GM18499 (cell line): ENCODE data around the gene CCDC30.

ENCODE experiments used
- ATAC-seq: cut with Tn5 transposase; IDR thresholded peaks from one replicate; pipeline ENCODE4 v1.9.1; 2021; ENCODE audit warnings: moderate number of reproducible peaks; ENCODE audit not compliant: insufficient read depth, unreplicated experiment

Gene CCDC30

GRCh38 chr1:42462828-42463763 lies at the start of gene CCDC30:
Gene CCDC30 (plus strand): TSS chr1:42463286. CDS start chr1:42480552, 17,266 bp downstream.
- ATAC-seq = peak; percentile 91

GRCh38 chr1:42414551-42415496 lies 48.3 kb upstream of the CCDC30 start:
- ATAC-seq = no peak

DNA sequence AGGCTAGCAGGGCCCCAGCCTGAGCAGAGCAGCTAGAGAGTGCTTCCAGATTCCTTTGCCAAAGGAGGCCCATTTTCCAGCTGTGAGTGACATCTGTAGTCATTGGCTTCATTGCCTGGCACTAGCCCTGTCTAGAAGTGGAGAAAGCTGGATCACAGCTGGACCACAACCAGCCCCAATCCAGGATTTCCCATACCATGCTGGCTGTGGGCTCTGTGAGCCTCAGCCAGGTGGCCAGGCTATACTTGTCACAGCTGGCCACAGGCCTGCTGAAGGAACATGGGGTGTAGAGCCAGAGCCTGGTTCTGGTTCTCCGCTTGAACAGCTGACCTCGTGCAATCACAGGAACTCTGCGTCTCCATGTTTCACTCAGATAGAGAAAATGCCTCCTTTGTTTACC lies 45.9 kb upstream of the CCDC30 start:
- no peak for ATAC-seq

DNA sequence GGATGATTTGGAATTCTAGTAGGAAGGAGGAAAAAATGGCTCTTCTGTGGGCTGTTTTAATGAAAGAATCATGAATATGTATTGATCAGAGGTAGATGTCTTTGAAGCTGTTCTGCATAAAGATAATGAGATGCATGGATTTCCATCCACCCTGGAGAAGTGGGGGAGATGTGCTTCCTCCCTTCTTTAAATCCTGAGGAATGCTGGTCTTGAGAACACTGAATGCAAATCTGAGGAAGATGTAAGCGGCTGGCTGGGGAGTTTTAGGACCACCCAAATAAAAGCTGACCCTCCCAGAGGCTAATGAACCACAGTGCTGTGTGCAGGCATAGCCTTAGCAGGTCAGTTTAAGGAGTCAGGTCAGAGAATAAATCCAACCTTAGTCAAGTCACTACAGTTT lies 44.6 kb upstream of the CCDC30 start:
- ATAC-seq = no peak

DNA sequence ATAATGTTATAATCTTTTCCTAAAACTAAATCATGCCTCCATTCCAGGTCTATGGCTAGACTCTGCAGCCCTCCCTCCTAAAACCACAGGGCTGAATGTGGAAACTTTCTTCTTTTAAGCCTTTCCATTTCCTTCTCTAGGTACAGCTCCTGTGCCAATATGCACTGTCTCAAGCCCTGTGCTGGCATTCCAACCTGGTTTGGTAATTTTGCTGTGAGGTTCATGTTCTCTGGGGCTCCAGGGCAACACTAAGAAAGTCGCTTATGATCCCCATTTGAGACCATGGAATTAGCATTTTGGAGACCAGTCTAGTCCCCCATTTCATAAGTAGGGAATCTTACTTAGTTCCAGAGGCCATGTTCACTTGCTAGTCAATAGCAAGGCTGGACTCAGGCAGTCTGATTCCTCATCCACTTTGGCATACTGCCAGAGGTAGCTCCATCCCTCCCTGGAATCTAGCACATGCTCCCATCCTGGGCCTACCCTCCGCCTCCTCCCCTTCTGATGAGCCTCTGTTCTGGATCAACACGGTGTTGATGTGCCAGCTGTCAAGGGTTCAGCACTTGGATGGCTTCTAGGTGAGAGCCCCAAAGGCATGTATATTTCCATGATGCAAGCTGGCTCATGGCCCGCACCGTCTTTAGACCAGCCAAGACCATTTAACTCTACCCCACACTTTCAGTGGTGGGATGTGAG lies 43.8 kb upstream of the CCDC30 start:
- no peak for ATAC-seq

GRCh38 chr1:42420121-42420520 lies 43.0 kb upstream of the CCDC30 start:
- no peak for ATAC-seq

- ATAC-seq = no peak
These were observed 42.0 kb upstream of the CCDC30 start for GRCh38 chr1:42420911-42421585.

GRCh38 chr1:42422737-42423136 lies 40.3 kb upstream of the CCDC30 start:
- no peak for ATAC-seq

DNA sequence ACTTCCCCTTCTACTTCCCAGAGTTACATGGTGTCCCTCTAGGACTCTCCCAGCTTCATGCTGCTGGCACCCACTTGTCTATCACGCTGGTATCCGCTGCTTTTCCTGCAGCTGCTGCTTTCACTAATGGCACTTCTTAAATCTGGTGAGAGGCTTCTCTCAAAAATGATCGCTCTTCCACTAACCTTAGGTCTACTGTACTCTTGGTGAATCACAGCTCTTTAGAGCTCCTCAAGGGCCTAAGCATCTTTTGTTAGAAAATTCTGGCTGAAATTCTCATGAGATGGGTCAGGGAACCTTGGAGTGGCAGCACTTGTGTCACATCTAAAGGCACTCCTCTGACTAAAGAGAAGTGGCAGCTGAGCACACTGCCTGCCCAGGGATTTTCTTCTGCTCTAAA lies 39.4 kb upstream of the CCDC30 start:
- no peak for ATAC-seq

DNA sequence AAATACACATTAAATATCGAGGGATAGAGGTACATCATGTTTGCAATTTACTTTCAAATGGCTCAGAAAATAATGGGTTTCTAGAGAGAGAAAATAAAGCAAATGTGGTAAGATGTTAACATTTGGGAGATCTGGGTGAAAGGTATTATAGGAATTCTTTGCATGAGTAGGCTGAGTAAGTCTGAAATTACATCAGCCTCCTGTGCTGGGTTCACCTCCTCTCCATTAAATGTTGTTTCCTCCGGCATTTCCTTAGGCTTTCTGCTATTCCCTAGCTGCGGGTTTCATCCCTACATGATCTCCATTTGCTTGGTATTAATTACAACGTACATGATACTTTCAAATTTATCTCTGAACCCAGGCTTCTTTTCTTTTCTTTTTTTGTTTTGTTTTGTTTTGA lies 38.9 kb upstream of the CCDC30 start:
- ATAC-seq = no peak

- ATAC-seq = no peak
These were observed 35.8 kb upstream of the CCDC30 start for GRCh38 chr1:42427240-42427639.

GRCh38 chr1:42429603-42430002 lies 33.5 kb upstream of the CCDC30 start:
- ATAC-seq = no peak

GRCh38 chr1:42430286-42431135 lies 32.6 kb upstream of the CCDC30 start:
- no peak for ATAC-seq

- ATAC-seq = no peak
These were observed 31.6 kb upstream of the CCDC30 start for GRCh38 chr1:42431514-42431913.

GRCh38 chr1:42432714-42433113 lies 30.4 kb upstream of the CCDC30 start:
- ATAC-seq = no peak

DNA sequence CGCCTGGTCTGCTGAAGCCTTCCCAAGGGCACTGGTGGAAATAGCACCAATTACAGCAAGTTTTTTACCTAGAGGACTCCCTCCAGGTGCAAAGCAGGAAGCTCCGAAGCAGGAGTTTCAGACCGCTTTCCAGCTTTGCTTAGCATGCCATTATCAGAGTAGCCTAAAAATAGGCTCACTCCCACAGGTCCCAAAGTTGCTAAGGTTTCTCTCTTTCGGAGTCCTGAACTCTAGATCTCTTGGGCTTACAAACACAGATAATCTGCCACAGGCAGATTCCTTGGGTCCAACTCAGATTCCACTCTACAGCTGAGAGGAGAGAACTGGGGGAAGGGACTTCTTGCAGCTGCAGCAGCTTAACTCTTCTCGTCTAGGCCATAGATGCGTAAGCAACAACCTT lies 29.7 kb upstream of the CCDC30 start:
- ATAC-seq = no peak

- ATAC-seq = no peak
These were observed 28.7 kb upstream of the CCDC30 start for GRCh38 chr1:42434340-42434739.

DNA sequence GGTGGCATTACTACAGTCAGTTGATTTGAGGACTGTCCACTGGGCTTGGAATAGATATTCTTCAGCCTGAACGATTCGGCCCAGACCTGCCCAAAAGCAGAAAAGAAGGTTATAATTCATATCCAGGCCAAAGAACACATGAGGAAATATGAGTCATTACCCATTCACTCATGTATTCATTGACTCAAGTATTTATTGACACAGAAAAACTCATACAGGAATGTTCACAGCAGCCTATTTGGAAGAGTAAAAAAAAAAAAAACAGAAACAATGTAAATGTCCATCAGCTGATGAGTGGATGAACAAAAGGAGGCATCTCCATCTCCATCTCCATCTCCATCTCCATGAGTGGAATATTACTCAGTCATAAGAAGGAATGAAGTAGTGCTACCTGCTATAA lies 23.1 kb upstream of the CCDC30 start:
- no peak for ATAC-seq

GRCh38 chr1:42442662-42443061 lies 20.4 kb upstream of the CCDC30 start:
- no peak for ATAC-seq
